HepG2 (cell line): ENCODE results near the gene MADD. TPM values are rescaled to one million over a fixed set of nuclear protein-coding genes. Genes with fewer than 3 reads are reported as not detected.

Experiments
- CAMTA2 ChIP-seq: sonication (generic); formaldehyde crosslinking; IDR thresholded peaks from 2 replicates; pipeline ENCODE4 v1.4.0; 2020; ENCODE audit warnings: mild to moderate bottlenecking, missing genetic modification reagents, borderline replicate concordance
- polyA plus RNA-seq, 8 experiments: library from polyadenylated mRNA; depleted of rRNA in 3 of 8; stranded (reverse) in 7 of 8; unstranded in 1 of 8; fragments of >200 nt; fragmentation: Illumina TruSeq in 4 of 8; extraction: Trizol in 4 of 8; gene quantifications; 2 replicates each; pipeline versions ENCODE4 v1.2.1 to v1.2.3, GENCODE V29; 2011 to 2016; ENCODE audit warnings: low read depth in 4 of 8, missing spikeins in 1 of 8, mixed read lengths in 1 of 8; ENCODE audit not compliant: insufficient read depth in 1 of 8
- total RNA-seq, 5 experiments: library from RNA; depleted of rRNA; stranded (reverse); fragments of >200 nt; fragmentation: Illumina TruSeq; extraction: Trizol; gene quantifications; 2 replicates each; pipeline ENCODE4 v1.2.3, GENCODE V29; 2016; ENCODE audit warnings: low read depth in 1 of 5
- TF ChIP-seq, protein P1 (sequence below): sonication (generic); formaldehyde crosslinking; IDR thresholded peaks from 2 replicates; pipeline ENCODE4 v1.9.0; 2021; ENCODE audit warnings: mild to moderate bottlenecking, missing genetic modification reagents
- TF ChIP-seq, protein P2 (sequence below): sonication (generic); formaldehyde crosslinking; IDR thresholded peaks from 2 replicates; pipeline ENCODE4 v1.4.0; 2020; ENCODE audit warnings: missing genetic modification reagents
- TF ChIP-seq, protein P3 (sequence below): IDR thresholded peaks from 2 replicates; pipeline ENCODE4 v1.6.1; 2016; ENCODE audit warnings: mild to moderate bottlenecking
- TF ChIP-seq, protein P4 (sequence below): sonication (generic); formaldehyde crosslinking; IDR thresholded peaks from 2 replicates; pipeline ENCODE4 v1.8.0; 2022; ENCODE audit warnings: mild to moderate bottlenecking, missing genetic modification reagents; ENCODE audit not compliant: insufficient replicate concordance

MADD gene
- total and polyA plus RNA-seq, 2 of the 13 experiments (the other 11 are each of a cell fraction or from before 2014, with no cell fraction given), result 18.0 to 29.2 TPM

DNA sequence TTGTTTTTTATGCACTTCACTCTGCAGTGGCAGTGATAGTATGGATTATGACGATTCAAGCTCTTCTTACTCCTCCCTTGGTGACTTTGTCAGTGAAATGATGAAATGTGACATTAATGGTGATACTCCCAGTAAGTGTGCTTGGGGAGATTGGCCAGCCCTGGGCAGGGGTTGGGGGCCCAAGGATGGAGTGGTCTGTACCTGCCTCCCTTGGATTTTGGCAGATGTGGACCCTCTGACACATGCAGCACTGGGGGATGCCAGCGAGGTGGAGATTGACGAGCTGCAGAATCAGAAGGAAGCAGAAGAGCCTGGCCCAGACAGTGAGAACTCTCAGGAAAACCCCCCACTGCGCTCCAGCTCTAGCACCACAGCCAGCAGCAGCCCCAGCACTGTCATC is 14.2 kb downstream of the MADD start (continued):
- TF ChIP-seq, protein P1, sequence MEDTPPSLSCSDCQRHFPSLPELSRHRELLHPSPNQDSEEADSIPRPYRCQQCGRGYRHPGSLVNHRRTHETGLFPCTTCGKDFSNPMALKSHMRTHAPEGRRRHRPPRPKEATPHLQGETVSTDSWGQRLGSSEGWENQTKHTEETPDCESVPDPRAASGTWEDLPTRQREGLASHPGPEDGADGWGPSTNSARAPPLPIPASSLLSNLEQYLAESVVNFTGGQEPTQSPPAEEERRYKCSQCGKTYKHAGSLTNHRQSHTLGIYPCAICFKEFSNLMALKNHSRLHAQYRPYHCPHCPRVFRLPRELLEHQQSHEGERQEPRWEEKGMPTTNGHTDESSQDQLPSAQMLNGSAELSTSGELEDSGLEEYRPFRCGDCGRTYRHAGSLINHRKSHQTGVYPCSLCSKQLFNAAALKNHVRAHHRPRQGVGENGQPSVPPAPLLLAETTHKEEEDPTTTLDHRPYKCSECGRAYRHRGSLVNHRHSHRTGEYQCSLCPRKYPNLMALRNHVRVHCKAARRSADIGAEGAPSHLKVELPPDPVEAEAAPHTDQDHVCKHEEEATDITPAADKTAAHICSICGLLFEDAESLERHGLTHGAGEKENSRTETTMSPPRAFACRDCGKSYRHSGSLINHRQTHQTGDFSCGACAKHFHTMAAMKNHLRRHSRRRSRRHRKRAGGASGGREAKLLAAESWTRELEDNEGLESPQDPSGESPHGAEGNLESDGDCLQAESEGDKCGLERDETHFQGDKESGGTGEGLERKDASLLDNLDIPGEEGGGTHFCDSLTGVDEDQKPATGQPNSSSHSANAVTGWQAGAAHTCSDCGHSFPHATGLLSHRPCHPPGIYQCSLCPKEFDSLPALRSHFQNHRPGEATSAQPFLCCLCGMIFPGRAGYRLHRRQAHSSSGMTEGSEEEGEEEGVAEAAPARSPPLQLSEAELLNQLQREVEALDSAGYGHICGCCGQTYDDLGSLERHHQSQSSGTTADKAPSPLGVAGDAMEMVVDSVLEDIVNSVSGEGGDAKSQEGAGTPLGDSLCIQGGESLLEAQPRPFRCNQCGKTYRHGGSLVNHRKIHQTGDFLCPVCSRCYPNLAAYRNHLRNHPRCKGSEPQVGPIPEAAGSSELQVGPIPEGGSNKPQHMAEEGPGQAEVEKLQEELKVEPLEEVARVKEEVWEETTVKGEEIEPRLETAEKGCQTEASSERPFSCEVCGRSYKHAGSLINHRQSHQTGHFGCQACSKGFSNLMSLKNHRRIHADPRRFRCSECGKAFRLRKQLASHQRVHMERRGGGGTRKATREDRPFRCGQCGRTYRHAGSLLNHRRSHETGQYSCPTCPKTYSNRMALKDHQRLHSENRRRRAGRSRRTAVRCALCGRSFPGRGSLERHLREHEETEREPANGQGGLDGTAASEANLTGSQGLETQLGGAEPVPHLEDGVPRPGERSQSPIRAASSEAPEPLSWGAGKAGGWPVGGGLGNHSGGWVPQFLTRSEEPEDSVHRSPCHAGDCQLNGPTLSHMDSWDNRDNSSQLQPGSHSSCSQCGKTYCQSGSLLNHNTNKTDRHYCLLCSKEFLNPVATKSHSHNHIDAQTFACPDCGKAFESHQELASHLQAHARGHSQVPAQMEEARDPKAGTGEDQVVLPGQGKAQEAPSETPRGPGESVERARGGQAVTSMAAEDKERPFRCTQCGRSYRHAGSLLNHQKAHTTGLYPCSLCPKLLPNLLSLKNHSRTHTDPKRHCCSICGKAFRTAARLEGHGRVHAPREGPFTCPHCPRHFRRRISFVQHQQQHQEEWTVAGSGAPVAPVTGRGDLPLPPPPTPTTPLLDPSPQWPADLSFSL, result no peak
- no peak for TF ChIP-seq CAMTA2 (CRISPR knock-in tag)
- TF ChIP-seq, protein P2, sequence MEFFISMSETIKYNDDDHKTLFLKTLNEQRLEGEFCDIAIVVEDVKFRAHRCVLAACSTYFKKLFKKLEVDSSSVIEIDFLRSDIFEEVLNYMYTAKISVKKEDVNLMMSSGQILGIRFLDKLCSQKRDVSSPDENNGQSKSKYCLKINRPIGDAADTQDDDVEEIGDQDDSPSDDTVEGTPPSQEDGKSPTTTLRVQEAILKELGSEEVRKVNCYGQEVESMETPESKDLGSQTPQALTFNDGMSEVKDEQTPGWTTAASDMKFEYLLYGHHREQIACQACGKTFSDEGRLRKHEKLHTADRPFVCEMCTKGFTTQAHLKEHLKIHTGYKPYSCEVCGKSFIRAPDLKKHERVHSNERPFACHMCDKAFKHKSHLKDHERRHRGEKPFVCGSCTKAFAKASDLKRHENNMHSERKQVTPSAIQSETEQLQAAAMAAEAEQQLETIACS, result no peak
- TF ChIP-seq, protein P3, sequence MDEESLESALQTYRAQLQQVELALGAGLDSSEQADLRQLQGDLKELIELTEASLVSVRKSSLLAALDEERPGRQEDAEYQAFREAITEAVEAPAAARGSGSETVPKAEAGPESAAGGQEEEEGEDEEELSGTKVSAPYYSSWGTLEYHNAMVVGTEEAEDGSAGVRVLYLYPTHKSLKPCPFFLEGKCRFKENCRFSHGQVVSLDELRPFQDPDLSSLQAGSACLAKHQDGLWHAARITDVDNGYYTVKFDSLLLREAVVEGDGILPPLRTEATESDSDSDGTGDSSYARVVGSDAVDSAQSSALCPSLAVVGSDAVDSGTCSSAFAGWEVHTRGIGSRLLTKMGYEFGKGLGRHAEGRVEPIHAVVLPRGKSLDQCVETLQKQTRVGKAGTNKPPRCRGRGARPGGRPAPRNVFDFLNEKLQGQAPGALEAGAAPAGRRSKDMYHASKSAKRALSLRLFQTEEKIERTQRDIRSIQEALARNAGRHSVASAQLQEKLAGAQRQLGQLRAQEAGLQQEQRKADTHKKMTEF (CRISPR knock-in tag), result no peak
- TF ChIP-seq, protein P4, sequence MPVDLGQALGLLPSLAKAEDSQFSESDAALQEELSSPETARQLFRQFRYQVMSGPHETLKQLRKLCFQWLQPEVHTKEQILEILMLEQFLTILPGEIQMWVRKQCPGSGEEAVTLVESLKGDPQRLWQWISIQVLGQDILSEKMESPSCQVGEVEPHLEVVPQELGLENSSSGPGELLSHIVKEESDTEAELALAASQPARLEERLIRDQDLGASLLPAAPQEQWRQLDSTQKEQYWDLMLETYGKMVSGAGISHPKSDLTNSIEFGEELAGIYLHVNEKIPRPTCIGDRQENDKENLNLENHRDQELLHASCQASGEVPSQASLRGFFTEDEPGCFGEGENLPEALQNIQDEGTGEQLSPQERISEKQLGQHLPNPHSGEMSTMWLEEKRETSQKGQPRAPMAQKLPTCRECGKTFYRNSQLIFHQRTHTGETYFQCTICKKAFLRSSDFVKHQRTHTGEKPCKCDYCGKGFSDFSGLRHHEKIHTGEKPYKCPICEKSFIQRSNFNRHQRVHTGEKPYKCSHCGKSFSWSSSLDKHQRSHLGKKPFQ (CRISPR knock-in tag), result no peak
